ENCODE data around the gene NAALADL2.
"Not testable (repeated sequence)": the region's sequence is repeated elsewhere in the genome, so short reads cannot be mapped to it uniquely, and the experiment has no call there.

NAALADL2 gene

DNA sequence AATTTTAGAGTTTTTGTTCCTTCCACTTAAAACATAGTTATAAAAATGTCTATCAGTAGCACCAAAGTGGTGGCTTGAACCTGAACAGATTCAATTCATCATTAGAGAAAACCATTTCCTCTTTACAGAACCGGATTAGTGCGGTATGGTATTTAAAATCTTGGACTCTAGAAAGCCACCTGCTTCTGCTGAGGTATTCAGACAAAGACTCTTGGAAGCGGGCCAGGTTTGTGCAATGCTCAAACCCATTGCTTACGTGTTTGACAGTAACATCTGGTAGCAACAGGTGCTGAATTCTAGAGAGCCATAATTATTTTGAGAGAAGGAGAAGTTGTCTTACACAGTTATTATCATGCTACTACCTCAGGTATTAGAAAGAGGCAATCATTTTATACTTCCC is 290.5 kb downstream of the NAALADL2 start:
- no peak for DNase-seq

DNA sequence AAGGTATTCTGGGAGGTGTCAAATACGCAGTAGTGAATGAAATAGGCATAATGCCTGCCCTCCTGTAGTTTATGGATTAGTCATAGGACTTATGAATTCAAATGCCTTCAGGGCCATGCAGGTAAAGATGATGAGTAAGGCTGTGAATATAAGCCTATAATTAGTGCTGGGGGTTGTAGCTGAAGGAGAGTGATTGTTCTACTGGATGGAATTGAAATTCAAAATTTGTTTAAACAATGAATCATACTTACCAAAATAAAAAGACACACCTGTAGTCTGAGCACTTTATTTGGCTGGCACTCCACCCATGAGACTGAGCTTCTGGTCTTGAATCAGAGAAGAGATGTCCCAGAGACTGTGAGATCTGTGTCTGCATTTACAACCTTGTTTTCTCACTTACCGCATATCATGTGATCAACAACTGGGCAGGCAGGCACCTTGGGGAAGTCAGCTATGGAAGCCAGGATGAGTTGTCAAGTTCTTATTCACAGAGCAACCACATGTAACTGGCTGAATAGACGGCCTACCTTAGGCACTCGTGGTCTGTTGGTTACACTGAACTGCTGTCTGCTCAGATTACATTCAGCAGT is 291.8 kb downstream of the NAALADL2 start:
- no peak for DNase-seq

DNA sequence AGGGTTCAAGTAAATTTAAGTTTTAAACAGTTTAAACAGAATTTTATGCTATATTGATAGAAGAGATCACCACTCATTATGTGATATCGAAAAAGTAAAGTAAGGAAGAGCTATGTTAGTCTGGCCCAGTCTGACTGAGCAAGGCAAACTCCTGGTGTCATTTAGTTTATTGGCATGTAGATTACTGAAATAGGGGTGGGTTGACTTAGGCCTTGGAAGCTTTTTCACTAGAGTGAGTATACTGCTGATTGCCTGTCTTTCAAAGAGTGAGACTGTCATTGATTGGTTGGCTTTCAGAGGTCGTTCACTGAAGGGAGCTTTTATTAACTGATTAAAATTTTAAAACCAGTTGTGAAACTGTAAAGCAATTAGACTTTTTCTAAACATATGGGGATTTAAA is 294.5 kb downstream of the NAALADL2 start:
- no peak for DNase-seq

DNA sequence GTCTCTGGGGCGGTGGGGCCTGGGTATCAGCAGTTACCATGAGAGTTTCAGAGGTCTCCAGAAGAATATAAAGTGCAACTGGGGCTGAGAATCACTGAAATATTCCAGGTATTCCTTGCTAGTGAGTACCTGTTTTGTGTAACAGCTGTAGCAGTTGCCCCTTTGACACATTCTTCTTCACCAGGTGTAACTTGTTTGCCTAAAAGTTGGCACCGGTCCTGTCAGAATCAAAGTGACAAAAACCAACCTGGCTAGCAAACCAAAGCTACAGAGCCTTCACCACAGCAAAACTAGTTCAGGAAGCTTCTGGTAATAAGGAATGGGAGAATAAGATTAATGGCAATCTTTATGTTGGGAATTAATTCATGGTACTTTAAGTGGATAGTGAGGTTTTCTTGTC is 296.0 kb downstream of the NAALADL2 start:
- DNase-seq = no peak

DNA sequence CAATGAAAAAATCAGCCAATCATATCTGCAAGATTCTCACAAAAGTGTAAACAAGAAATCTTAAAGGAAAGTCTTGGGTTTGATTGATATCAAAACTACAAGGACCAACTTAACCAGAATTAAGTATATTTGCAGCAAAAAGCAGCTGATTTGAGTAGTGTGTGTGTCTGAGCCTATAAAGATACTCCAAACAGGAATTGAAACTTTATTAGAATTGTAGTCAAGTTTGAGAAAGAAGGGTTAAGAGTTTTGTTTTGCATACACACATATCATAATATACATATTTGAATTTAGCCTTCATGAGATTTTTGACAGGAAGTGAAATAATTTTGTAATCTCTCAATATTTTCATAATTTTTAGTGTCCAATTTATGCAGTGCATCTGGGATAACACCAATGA is 300.1 kb downstream of the NAALADL2 start:
- DNase-seq = no peak

- no peak for DNase-seq
These were observed 302.2 kb downstream of the NAALADL2 start for GRCh38 chr3:175161291-175161690.

DNA sequence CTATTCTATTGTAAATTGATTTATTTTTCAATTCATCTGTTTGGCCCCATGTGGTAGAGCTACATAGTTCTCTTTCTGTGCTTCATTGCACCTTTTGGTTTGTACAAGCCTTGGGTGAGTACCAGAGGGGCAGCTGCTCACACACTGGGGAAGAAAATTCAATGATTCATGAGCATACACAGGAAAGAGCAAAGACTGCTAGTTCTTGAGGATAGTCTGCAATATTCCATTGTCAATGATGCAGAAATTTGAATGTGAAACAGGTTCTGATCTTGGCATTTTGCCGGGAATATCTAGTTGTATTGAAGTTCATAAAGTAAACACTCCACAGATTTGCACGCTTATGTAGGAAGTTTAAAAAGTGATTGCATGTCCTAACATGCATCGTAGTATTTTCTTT is 304.6 kb downstream of the NAALADL2 start:
- no peak for DNase-seq

GRCh38 chr3:175173117-175173516 is 314.0 kb downstream of the NAALADL2 start:
- DNase-seq = not testable (repeated sequence)

DNA sequence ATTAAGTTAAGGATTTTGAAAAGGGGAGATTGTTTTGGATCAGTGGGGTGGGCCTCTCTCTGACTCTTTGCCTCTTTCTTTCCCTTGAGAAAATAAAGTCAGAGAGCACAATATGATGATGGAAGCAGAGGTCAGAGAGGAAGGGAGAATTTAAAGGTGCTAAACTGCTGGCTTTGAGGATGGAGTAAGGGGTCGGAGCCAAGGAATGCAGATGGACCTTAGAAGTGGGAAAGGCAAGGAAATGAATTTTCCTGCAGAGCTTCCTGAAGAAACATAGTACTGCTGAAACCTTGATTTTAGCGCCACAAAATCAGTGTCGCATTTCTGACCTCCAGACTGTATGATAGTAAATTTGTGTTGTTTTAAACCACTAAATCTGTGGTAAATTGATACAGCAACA is 317.4 kb downstream of the NAALADL2 start:
- DNase-seq = no peak

DNA sequence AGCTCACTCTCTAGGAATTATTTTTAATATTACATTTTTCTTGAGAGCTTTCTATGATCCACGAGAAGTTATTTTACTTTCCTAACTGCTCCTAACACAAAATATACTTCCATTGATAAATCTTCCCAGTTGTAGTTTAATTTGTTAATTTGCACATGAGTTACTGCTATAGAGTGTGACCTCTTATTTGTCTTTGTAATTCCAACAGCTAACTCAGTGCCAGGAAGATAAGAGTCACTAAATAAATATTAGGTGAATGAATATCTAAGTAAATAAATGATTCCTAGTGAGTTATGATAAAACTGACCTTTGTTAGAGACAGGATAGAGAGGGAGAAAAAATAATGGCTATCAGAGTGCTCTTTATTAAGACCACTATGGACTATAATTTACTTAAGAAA is 319.9 kb downstream of the NAALADL2 start:
- DNase-seq = no peak

GRCh38 chr3:175184392-175184791 is 325.3 kb downstream of the NAALADL2 start:
- no peak for DNase-seq

GRCh38 chr3:175185903-175186302 is 326.8 kb downstream of the NAALADL2 start:
- DNase-seq = no peak

DNA sequence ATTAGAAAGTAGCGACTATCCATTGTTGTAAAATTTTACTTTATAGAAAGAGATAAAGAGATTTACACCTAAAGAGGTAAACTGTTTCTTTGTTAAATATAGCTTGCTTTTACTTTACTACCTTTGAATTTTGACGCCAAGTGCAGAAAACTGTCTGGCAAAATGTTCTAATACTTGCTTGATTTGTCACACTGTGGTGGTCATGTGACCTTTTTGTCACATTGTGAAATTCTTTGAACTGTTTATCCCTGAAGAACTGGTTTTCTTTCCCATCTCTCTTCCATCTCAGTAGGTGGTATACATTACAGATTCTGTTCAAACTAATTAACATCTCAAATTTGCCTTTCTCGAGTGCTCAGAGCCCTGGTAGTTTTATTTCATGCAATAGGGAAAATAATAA is 327.4 kb downstream of the NAALADL2 start:
- no peak for DNase-seq

DNA sequence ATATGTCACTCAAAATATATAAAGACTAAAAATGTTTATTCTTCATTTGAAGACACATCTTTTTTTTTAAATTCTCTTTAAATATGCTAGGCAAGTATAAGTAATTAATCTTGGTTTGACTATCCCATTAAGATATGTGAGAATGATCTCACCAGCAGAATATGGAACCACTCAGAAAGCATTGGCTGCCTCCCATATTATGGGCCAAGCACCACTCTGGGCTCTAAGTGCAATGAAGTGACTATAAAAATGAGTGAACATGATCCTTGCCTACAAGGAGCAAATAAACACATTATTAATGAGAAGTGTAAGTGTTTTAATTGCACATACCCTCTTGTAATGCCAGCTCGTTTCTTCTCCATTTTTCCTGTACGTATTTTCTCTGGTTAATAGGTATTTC is 328.5 kb downstream of the NAALADL2 start:
- no peak for DNase-seq

DNA sequence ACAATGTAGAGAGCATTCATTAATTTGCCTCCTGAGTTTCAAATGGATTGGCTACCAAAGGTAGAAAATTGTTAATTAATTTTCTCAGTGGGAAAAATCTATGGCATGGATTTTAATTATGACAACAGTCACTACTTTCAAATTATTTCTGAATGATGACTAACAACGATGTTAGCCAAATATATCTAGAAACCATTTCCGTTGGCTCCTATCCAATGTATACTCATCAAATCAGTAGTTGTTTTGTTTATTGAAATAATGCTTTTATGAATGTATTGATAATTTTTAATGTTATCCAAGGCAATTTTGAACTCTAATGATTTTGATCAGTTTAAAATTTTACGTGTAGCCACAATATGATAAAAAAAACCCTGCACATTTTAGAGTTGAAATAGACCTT is 333.4 kb downstream of the NAALADL2 start:
- no peak for DNase-seq

DNA sequence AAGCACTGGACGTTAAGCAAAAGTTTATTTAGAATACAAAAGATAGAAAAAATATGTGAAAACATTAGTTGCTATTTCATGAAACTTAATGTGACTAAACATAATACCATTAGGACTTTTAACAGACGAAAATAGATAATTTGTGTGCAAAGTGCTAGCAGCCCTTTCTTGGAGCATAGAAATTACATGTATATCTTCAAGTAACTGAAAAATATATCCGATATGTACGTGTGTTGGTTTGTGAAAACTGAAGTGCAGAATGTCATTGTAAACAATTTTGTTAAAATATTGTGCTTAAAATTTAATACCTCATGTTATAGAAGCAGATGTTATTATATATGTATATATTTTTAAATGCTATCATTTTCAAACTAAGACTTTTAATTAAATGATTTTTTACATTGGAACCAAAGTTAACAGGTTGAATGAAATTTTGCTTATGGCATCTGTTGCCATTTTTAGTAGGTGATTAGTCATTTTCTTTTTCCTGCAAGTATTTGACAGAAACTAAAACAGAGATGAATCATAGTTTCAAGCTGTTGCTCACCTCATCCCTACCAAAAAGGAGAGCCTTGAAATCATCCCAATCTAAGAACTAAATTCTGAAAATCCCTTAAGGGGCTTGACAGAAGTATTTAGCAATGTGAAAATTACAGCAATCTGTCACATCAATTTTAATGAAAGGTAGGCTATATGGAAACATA is 334.8 kb downstream of the NAALADL2 start:
- peak; percentile 38 for DNase-seq

- DNase-seq = no peak
These were observed 340.1 kb downstream of the NAALADL2 start for GRCh38 chr3:175198991-175199783.

DNA sequence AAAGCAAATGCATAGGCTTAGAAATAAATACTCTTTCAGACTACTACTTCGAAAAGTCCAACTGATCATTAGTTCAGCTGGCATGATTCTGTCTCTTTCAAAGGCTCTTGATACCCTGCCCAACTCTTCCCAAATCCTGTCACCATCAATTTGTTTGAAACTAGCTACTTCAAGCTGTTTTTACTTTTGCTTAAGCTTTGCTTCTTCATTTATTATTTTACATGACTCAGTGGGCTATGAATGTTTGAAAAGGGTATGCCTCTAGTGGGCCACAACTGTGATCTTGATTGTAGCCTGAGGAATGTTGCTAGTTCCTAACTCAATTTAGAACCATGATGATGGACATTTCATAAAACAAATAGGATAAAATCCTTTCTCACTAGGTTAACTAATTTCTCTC is 340.8 kb downstream of the NAALADL2 start:
- peak; percentile 54 for DNase-seq

DNA sequence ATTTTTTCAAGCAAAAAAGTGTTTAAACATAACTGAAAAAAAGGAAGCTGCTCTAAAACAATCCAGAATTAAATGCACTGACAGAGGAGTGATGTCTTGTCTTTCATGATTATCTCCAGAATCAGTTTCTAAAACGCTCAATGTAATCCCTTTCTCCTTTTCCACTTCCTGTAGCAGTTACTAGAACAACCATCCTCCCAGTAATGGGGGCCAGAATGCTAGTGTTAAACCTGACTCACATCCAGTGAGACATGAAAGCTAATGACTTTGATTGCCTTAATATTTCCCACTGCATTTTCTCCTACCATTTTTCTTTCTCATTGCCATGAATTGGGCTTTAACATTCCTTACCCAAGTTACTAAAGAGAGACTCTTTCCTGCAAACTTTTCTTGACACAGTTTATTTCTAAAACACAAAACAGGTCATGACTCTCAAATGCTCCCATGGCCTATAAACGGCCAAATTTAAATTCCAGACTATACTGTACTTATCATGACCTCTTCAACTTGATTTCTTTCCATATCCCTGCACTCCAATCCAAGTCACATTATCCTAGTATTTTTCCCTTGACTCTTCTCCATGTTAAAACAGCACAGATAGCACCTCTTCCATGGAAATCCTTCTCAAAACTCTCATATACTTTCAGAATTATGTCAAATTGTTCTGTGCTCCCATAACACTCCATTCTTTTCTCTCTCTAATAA is 341.4 kb downstream of the NAALADL2 start:
- no peak for DNase-seq

GRCh38 chr3:175207361-175207760 is 348.2 kb downstream of the NAALADL2 start:
- DNase-seq = no peak

- DNase-seq = no peak
These were observed 349.2 kb downstream of the NAALADL2 start for GRCh38 chr3:175208326-175208725.

DNA sequence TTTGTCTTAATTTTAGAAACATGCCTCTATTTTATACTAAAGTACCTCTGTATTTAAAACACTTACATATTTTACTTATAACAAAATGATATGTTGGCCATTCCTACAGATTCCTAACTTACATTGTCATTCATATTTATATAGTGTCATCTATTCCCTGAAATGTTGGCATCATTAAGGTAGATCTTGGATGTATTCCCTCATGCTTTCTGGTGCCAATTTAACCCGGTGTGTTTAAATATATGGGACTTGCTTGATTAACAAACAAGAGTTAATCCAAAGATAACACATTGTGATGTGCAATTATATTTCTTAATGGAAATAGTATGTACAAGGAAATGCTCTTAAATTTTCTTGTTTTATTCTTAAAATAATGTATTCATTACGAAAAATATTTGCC is 352.3 kb downstream of the NAALADL2 start:
- DNase-seq = no peak

GRCh38 chr3:175212896-175213295 is 353.8 kb downstream of the NAALADL2 start:
- DNase-seq = peak; percentile 4

All from fibroblast of skin of scalp (primary cell).